K562 (cell line): Measurements from ENCODE around the gene POLRMT. TPM values are rescaled to one million over a fixed set of nuclear protein-coding genes. Genes with fewer than 3 reads are reported as not detected.

ENCODE experiments used
- ELF2 ChIP-seq: fragments of 250-450 bp; sonication (Bioruptor Pico); IDR thresholded peaks from 2 replicates; pipeline ENCODE4 v1.5.0; 2021; ENCODE audit warnings: mild to moderate bottlenecking
- FOXM1 ChIP-seq, 2 experiments: fragments of 450-650 bp in 1 of 2; sonication (generic) in 1 of 2; formaldehyde crosslinking in 1 of 2; IDR thresholded peaks; 2 replicates each; pipeline versions ENCODE4 v1.6.1 to v1.9.0; 2017 to 2022; ENCODE audit warnings: low read depth in 2 of 2, mild to moderate bottlenecking in 2 of 2, missing genetic modification reagents in 1 of 2, moderate library complexity in 1 of 2
- HSF4 ChIP-seq: fragments of 250-450 bp; sonication (Bioruptor Pico); IDR thresholded peaks from 2 replicates; pipeline ENCODE4 v2.1.2; 2022; ENCODE audit warnings: mild to moderate bottlenecking, moderate library complexity, borderline replicate concordance
- KLF13 ChIP-seq: fragments of 450-650 bp; IDR thresholded peaks from 2 replicates; pipeline ENCODE4 v1.6.1; 2016; ENCODE audit warnings: missing genetic modification characterization, low read depth, mild to moderate bottlenecking, missing compliant biosample characterization, moderate library complexity, borderline replicate concordance
- KLF6 ChIP-seq: fragments of 250-450 bp; sonication (Bioruptor Pico); IDR thresholded peaks from 2 replicates; pipeline ENCODE4 v1.4.0; 2020; ENCODE audit warnings: mild to moderate bottlenecking, moderate library complexity, borderline replicate concordance
- NEUROD1 ChIP-seq: fragments of 150-350 bp; IDR thresholded peaks from 2 replicates; pipeline ENCODE4 v1.6.1; 2014; ENCODE audit warnings: borderline replicate concordance, low read length, low read depth; ENCODE audit not compliant: partially characterized antibody
- NFRKB ChIP-seq: fragments of 450-650 bp; IDR thresholded peaks from 2 replicates; pipeline ENCODE4 v1.6.1; 2016; ENCODE audit warnings: low read depth
- NUFIP1 ChIP-seq: fragments of 450-650 bp; IDR thresholded peaks from 2 replicates; pipeline ENCODE4 v1.6.1; 2018; ENCODE audit not compliant: partially characterized antibody
- PCBP1 ChIP-seq: fragments of 200-400 bp; formaldehyde crosslinking; IDR thresholded peaks from 2 replicates; pipeline ENCODE4 v1.6.1; 2018; ENCODE audit warnings: mild to moderate bottlenecking, low read depth, low read length; ENCODE audit not compliant: poor library complexity, severe bottlenecking
- SMARCC2 ChIP-seq: fragments of 450-650 bp; IDR thresholded peaks from 2 replicates; pipeline ENCODE4 v1.6.1; 2017; ENCODE audit warnings: antibody characterized with exemption, moderate library complexity, mild to moderate bottlenecking, low read depth
- SRSF7 ChIP-seq: fragments of 200-400 bp; formaldehyde crosslinking; optimal IDR thresholded peaks from 2 replicates; pipeline ENCODE3; 2017; ENCODE audit warnings: mild to moderate bottlenecking, low read depth, low read length
- TAL1 ChIP-seq: fragments of 450-650 bp; IDR thresholded peaks from 2 replicates; pipeline ENCODE4 v1.6.1; 2016; ENCODE audit warnings: mild to moderate bottlenecking
- TCFL5 ChIP-seq: fragments of 250-450 bp; sonication (Bioruptor Pico); conservative IDR thresholded peaks from 2 replicates; pipeline ENCODE4 v1.6.1; 2021; ENCODE audit warnings: mild to moderate bottlenecking, moderate library complexity, matching md5 sums
- TRIM24 ChIP-seq, 2 experiments: fragments of 450-650 bp; IDR thresholded peaks; 2 replicates each; pipeline ENCODE4 v1.6.1; 2016
- ZNF197 ChIP-seq: fragments of 200-800 bp; sonication (Bioruptor generic); IDR thresholded peaks from 2 replicates; pipeline ENCODE4 v1.6.1; 2016; ENCODE audit warnings: low read depth, missing genetic modification characterization, missing compliant biosample characterization
- ZNF224 ChIP-seq: sonication (generic); formaldehyde crosslinking; IDR thresholded peaks from 2 replicates; pipeline ENCODE4 v1.8.0; 2022; ENCODE audit warnings: mild to moderate bottlenecking, missing genetic modification reagents
- ZNF282 ChIP-seq: sonication (generic); formaldehyde crosslinking; IDR thresholded peaks from 2 replicates; pipeline ENCODE4 v1.8.1; 2023; ENCODE audit warnings: missing genetic modification reagents
- ZNF354B ChIP-seq: fragments of 250-450 bp; sonication (Bioruptor Pico); IDR thresholded peaks from 2 replicates; pipeline ENCODE4 v1.4.0; 2020
- ZNF766 ChIP-seq: fragments of 200-800 bp; sonication (Bioruptor generic); conservative IDR thresholded peaks from 2 replicates; pipeline ENCODE4 v1.6.1; 2016; ENCODE audit warnings: missing genetic modification characterization, missing compliant biosample characterization
- polyA plus RNA-seq, 8 experiments: library from polyadenylated mRNA; depleted of rRNA in 4 of 8; stranded (reverse) in 5 of 8; unstranded in 3 of 8; fragments of >200 nt; fragmentation: Nextera tagmentation in 2 of 8; fragmentation: Illumina TruSeq in 1 of 8; extraction: Ambion mirVana in 2 of 8; extraction: Trizol in 1 of 8; gene quantifications; 2 replicates each; pipeline versions ENCODE4 v1.2.1 to v1.2.3, GENCODE V29; 2011 to 2014; ENCODE audit warnings: inconsistent platforms in 1 of 8, missing spikeins in 1 of 8
- total RNA-seq, 7 experiments: library from RNA; depleted of rRNA in 6 of 7; stranded (reverse); fragments of >200 nt in 6 of 7; fragmentation: Illumina TruSeq in 2 of 7; extraction: Trizol in 2 of 7; gene quantifications; 2 replicates each; pipeline versions ENCODE4 v1.2.1 to v1.2.3, GENCODE V29; 2011 to 2021; ENCODE audit warnings: low replicate concordance in 1 of 7
- TF ChIP-seq, protein P1 (sequence below): sonication (generic); formaldehyde crosslinking; IDR thresholded peaks from 2 replicates; pipeline ENCODE4 v1.8.0; 2023; ENCODE audit warnings: mild to moderate bottlenecking, missing genetic modification reagents
- TF ChIP-seq, protein P2 (sequence below): fragments of 250-450 bp; sonication (Bioruptor Pico); IDR thresholded peaks from 2 replicates; pipeline ENCODE4 v1.8.0; 2022; ENCODE audit warnings: moderate library complexity, mild to moderate bottlenecking, inconsistent platforms
- TF ChIP-seq, protein P3 (sequence below): sonication (generic); formaldehyde crosslinking; IDR thresholded peaks from 2 replicates; pipeline ENCODE4 v1.9.0; 2022; ENCODE audit warnings: mild to moderate bottlenecking, missing genetic modification reagents

POLRMT gene
- total and polyA plus RNA-seq, 9 of the 15 experiments (the other 6 are each of a cell fraction or from before 2014, with no cell fraction given): 30.3 to 144 (median 68.0) TPM

DNA sequence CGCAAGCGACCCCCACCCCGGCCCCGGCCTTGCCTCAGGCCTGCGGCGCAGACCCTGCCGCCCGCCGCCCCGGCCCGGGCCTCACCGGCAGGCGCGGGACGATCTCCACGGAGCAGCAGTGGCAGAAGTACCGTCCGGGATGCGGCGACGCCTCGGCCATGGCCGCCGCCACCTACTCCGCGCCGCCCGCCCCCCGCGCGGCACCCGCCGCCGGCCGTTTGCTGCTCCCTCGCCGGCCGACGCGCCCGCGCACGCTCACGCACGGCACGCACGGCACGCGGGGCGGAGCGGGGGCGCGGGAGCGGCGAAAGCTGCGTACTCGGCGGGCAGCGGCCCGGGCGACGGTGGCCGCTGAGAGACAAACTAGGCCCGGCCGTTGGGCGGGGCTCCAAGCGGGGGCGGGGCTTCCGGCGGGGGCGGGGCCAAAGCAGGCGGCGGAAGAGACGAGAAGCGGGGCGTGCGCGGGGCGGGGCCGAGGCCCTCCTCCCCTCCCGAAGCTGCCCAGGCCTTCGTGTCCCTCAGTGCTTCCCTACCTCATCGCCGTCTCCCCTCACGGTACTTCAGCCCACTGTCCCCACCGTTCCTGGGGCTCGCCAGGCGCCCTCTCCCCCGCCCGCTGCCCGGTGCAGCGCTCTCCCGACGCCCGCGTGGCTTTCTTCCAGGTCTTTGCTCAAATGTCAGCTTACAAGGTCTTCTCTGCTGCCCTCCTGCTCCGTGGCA is 29.8 kb upstream of the POLRMT start, which contains the start of gene RNF126 (continued):
- TF ChIP-seq, protein P1, sequence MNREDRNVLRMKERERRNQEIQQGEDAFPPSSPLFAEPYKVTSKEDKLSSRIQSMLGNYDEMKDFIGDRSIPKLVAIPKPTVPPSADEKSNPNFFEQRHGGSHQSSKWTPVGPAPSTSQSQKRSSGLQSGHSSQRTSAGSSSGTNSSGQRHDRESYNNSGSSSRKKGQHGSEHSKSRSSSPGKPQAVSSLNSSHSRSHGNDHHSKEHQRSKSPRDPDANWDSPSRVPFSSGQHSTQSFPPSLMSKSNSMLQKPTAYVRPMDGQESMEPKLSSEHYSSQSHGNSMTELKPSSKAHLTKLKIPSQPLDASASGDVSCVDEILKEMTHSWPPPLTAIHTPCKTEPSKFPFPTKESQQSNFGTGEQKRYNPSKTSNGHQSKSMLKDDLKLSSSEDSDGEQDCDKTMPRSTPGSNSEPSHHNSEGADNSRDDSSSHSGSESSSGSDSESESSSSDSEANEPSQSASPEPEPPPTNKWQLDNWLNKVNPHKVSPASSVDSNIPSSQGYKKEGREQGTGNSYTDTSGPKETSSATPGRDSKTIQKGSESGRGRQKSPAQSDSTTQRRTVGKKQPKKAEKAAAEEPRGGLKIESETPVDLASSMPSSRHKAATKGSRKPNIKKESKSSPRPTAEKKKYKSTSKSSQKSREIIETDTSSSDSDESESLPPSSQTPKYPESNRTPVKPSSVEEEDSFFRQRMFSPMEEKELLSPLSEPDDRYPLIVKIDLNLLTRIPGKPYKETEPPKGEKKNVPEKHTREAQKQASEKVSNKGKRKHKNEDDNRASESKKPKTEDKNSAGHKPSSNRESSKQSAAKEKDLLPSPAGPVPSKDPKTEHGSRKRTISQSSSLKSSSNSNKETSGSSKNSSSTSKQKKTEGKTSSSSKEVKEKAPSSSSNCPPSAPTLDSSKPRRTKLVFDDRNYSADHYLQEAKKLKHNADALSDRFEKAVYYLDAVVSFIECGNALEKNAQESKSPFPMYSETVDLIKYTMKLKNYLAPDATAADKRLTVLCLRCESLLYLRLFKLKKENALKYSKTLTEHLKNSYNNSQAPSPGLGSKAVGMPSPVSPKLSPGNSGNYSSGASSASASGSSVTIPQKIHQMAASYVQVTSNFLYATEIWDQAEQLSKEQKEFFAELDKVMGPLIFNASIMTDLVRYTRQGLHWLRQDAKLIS: no peak
- TF ChIP-seq, protein P2, sequence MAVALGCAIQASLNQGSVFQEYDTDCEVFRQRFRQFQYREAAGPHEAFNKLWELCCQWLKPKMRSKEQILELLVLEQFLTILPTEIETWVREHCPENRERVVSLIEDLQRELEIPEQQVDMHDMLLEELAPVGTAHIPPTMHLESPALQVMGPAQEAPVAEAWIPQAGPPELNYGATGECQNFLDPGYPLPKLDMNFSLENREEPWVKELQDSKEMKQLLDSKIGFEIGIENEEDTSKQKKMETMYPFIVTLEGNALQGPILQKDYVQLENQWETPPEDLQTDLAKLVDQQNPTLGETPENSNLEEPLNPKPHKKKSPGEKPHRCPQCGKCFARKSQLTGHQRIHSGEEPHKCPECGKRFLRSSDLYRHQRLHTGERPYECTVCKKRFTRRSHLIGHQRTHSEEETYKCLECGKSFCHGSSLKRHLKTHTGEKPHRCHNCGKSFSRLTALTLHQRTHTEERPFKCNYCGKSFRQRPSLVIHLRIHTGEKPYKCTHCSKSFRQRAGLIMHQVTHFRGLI (CRISPR knock-in tag): no peak
- TF ChIP-seq ZNF282 (CRISPR knock-in tag): 0 out of 2 replicates have a peak, but pooled peaks have one; percentile 33
- TF ChIP-seq TAL1: no peak
- no peak for TF ChIP-seq KLF13 (tag)
- no peak for TF ChIP-seq ZNF224 (CRISPR knock-in tag)
- TF ChIP-seq TCFL5 (CRISPR knock-in tag): no peak
- TF ChIP-seq NEUROD1: peak; percentile 45
- TF ChIP-seq KLF6: no peak
- TF ChIP-seq HSF4: no peak
- TF ChIP-seq ELF2: no peak
- TF ChIP-seq, protein P3, sequence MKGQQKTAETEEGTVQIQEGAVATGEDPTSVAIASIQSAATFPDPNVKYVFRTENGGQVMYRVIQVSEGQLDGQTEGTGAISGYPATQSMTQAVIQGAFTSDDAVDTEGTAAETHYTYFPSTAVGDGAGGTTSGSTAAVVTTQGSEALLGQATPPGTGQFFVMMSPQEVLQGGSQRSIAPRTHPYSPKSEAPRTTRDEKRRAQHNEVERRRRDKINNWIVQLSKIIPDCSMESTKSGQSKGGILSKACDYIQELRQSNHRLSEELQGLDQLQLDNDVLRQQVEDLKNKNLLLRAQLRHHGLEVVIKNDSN: no peak; the same call in 1 of the 2 replicates
- TF ChIP-seq NUFIP1: no peak
- no peak for TF ChIP-seq SMARCC2
- no peak for TF ChIP-seq ZNF197 (CRISPR knock-in tag)
- no peak for TF ChIP-seq FOXM1 (IDR thresholded peaks at IDR 0.05; ENCODE audit: low read depth)
- no peak for TF ChIP-seq FOXM1 (CRISPR knock-in tag; IDR thresholded peaks at IDR 0.05; ENCODE audit: low read depth)
- TF ChIP-seq ZNF766 (CRISPR knock-in tag): no peak
- no peak for TF ChIP-seq SRSF7
- no peak for TF ChIP-seq PCBP1
- no peak for TF ChIP-seq NFRKB
- TF ChIP-seq ZNF354B (CRISPR knock-in tag): no peak
- TF ChIP-seq TRIM24 (IDR thresholded peaks at IDR 0.05): peak in 1 of 2 experiments; percentile 31; a peak in 1 of 4 replicates
